ENCODE measurements around the gene SGTA. TPM values are rescaled to one million over a fixed set of nuclear protein-coding genes. Genes with fewer than 3 reads are reported as not detected.

The SGTA gene
- total RNA-seq, 1 experiment from 2014 or later: 109 TPM

- TF ChIP-seq POLR2A (IDR thresholded peaks at IDR 0.05; ENCODE audit: borderline replicate concordance, extremely low read depth, insufficient read depth, insufficient read length): no peak
- ATAC-seq (no peak), DNase-seq (ENCODE audit: low read depth, low spot score) (no peak)
- H2AFZ ChIP-seq (ENCODE audit: low read depth, low read length, poor library complexity, severe bottlenecking): no peak overlapping the region
- no peak overlapping the region for H3K27ac ChIP-seq (ENCODE audit: low read depth, low read length)
- H3K9ac ChIP-seq (ENCODE audit: low read length): no peak overlapping the region
- H3K4me3 ChIP-seq (replicated peaks in 1 of 2; ENCODE audit: low read depth in 1 of 2, low read length in 2 of 2): no peak overlapping the region
- ChIA-PET POLR2A (no interaction called here), RAD21 (ENCODE audit: low non-redundant PET in 1 of 2, low total read pairs in 2 of 2, uncharacterized antibody in 2 of 2, unreplicated experiment in 2 of 2) (no interaction called here), CTCF (no interaction called here)
- H3K4me2 ChIP-seq (ENCODE audit: low read length): no peak overlapping the region
- peaks cover 2 to 20% of the 10 kb centered on the region in 2 experiments; a peak in 3 of 4 replicates for H3K36me3 ChIP-seq (ENCODE audit: control insufficient read depth in 1 of 2, insufficient read depth in 2 of 2, low read length in 2 of 2)
- peaks cover 3 to 9% of the 10 kb centered on the region in 2 experiments; a peak in 3 of 4 replicates for H3K4me1 ChIP-seq (ENCODE audit: control insufficient read depth in 1 of 2, insufficient read depth in 2 of 2, low read length in 2 of 2)
- H3K9me2 ChIP-seq (ENCODE audit: insufficient read depth): no peaks in the 10 kb centered on the region
- no peaks in the 10 kb centered on the region for H3K9me3 ChIP-seq (ENCODE audit: control insufficient read depth in 1 of 2, insufficient read depth in 1 of 2, low read depth in 1 of 2, low read length in 2 of 2)
- H3K79me2 ChIP-seq (ENCODE audit: insufficient read depth, low read length): no peaks in the 10 kb centered on the region
- no peaks in the 10 kb centered on the region for H4K20me1 ChIP-seq (ENCODE audit: insufficient read depth)
- no TSS peak for BruUV-seq (replicated peaks)
- no peaks in the 10 kb centered on the region for H3K27me3 ChIP-seq (ENCODE audit: insufficient read depth, low read length)
- intact Hi-C loops (cut with micrococcal nuclease): no loop called here
These were observed 30.4 kb upstream of the SGTA start for GRCh38 chr19:2813235-2814160.

GRCh38 chr19:2812414-2813234 lies 29.6 kb upstream of the SGTA start:
- CTCF ChIA-PET: no interaction called here
- peaks cover 2 to 21% of the 10 kb centered on the region in 2 experiments; a peak in 3 of 4 replicates for H3K36me3 ChIP-seq (ENCODE audit: control insufficient read depth in 1 of 2, insufficient read depth in 2 of 2, low read length in 2 of 2)
- BruUV-seq (replicated peaks): no TSS peak

More at GRCh38 chr19:2812414-2813234, 29.6 kb upstream of the SGTA start:
- Histone ChIP-seq H3K4me3 (replicated peaks in 1 of 2; ENCODE audit: low read depth in 1 of 2, low read length in 2 of 2) (no peak overlapping the region), H3K27ac (ENCODE audit: low read depth, low read length) (no peak overlapping the region), H4K20me1 (ENCODE audit: insufficient read depth) (no peaks in the 10 kb centered on the region), H3K9me2 (ENCODE audit: insufficient read depth) (no peaks in the 10 kb centered on the region), H3K4me2 (ENCODE audit: low read length) (no peak overlapping the region), H3K27me3 (ENCODE audit: insufficient read depth, low read length) (no peaks in the 10 kb centered on the region), H3K9ac (ENCODE audit: low read length) (no peak overlapping the region), H3K9me3 (ENCODE audit: control insufficient read depth in 1 of 2, insufficient read depth in 1 of 2, low read depth in 1 of 2, low read length in 2 of 2) (no peaks in the 10 kb centered on the region), H3K79me2 (ENCODE audit: insufficient read depth, low read length) (no peaks in the 10 kb centered on the region), H2AFZ (ENCODE audit: low read depth, low read length, poor library complexity, severe bottlenecking) (no peak overlapping the region), H3K4me1 (ENCODE audit: control insufficient read depth in 1 of 2, insufficient read depth in 2 of 2, low read length in 2 of 2) (peaks cover 3 to 9% of the 10 kb centered on the region in 2 experiments; a peak in 3 of 4 replicates)
- RAD21 ChIA-PET (ENCODE audit: low non-redundant PET in 1 of 2, low total read pairs in 2 of 2, uncharacterized antibody in 2 of 2, unreplicated experiment in 2 of 2): no interaction called here
- no peak for TF ChIP-seq YY1 (IDR thresholded peaks at IDR 0.05; ENCODE audit: extremely low read depth, insufficient replicate concordance, low read depth, low read length)
- TF ChIP-seq SIN3A (IDR thresholded peaks at IDR 0.05; ENCODE audit: low read depth): no peak
- TF ChIP-seq JUND (IDR thresholded peaks at IDR 0.05): no peak
- intact Hi-C loops (cut with micrococcal nuclease): no loop called here
- no peak for DNase-seq (ENCODE audit: low read depth, low spot score)
- ATAC-seq: no peak
- POLR2A ChIA-PET: no interaction called here

Data from HCT116 (cell line).